Stimulated activated CD4-positive, alpha-beta T cell treated with anti-CD3 and anti-CD28 coated beads, Interleukin-2, amount 100 ng/mL, for 24 hours (primary cell): ENCODE data around the gene ARL4A.
"Not testable (repeated sequence)": the region's sequence is repeated elsewhere in the genome, so short reads cannot be mapped to it uniquely, and the experiment has no call there.

Experiments
- DNase-seq, 2 donors: peaks; one replicate each; pipeline ENCODE4 v3.0.0-alpha.2; 2020

ARL4A gene

GRCh38 chr7:12670000-12670729 lies 17.3 kb upstream of the ARL4A start:
- no peak for DNase-seq

- DNase-seq = no peak
These were observed 16.5 kb upstream of the ARL4A start for GRCh38 chr7:12670743-12671520.

- DNase-seq = not testable (repeated sequence)
These were observed 14.0 kb upstream of the ARL4A start for GRCh38 chr7:12673436-12673835.

GRCh38 chr7:12674053-12674452 lies 13.4 kb upstream of the ARL4A start:
- DNase-seq = no peak

GRCh38 chr7:12674861-12675260 lies 12.6 kb upstream of the ARL4A start:
- peak in 1 of 2 donors; percentile 28 for DNase-seq

GRCh38 chr7:12683678-12684585 lies 3.5 kb upstream of the ARL4A start:
- no peak for DNase-seq

- DNase-seq = no peak
These were observed 2.7 kb upstream of the ARL4A start for GRCh38 chr7:12684733-12685132.

- DNase-seq = peak in 1 of 2 donors; percentile 26
These were observed 1.9 kb upstream of the ARL4A start for GRCh38 chr7:12685550-12685949.

GRCh38 chr7:12686234-12686890 lies 1.1 kb upstream of the ARL4A start:
- peak; percentile 92 to 93 for DNase-seq

- DNase-seq = no peak
These were observed 312 bp downstream of the ARL4A start for GRCh38 chr7:12687718-12688171.

GRCh38 chr7:12688485-12689170 lies 1.2 kb downstream of the ARL4A start:
- not testable (repeated sequence) for DNase-seq

- no peak for DNase-seq
These were observed 2.0 kb downstream of the ARL4A start for GRCh38 chr7:12689451-12689850.

GRCh38 chr7:12690041-12690878 lies 2.8 kb downstream of the ARL4A start:
- no peak for DNase-seq

- DNase-seq = not testable (repeated sequence)
These were observed 4.0 kb downstream of the ARL4A start for GRCh38 chr7:12691388-12691787.

GRCh38 chr7:12692035-12692434 lies 4.6 kb downstream of the ARL4A start:
- DNase-seq = no peak

GRCh38 chr7:12692479-12693259 lies 5.2 kb downstream of the ARL4A start:
- DNase-seq = no peak

GRCh38 chr7:12694817-12695216 lies 7.4 kb downstream of the ARL4A start:
- DNase-seq = no peak

GRCh38 chr7:12695965-12696364 lies 8.5 kb downstream of the ARL4A start:
- no peak for DNase-seq

GRCh38 chr7:12699299-12699698 lies 11.9 kb downstream of the ARL4A start:
- DNase-seq = no peak

- DNase-seq = no peak
These were observed 14.0 kb downstream of the ARL4A start for GRCh38 chr7:12701433-12701832.
